ENCODE results near the gene BIRC5. TPM values are rescaled to one million over a fixed set of nuclear protein-coding genes. Genes with fewer than 3 reads are reported as not detected.

Gene BIRC5
- total RNA-seq, 1 donor from 2014 or later = 11.0 TPM

DNA sequence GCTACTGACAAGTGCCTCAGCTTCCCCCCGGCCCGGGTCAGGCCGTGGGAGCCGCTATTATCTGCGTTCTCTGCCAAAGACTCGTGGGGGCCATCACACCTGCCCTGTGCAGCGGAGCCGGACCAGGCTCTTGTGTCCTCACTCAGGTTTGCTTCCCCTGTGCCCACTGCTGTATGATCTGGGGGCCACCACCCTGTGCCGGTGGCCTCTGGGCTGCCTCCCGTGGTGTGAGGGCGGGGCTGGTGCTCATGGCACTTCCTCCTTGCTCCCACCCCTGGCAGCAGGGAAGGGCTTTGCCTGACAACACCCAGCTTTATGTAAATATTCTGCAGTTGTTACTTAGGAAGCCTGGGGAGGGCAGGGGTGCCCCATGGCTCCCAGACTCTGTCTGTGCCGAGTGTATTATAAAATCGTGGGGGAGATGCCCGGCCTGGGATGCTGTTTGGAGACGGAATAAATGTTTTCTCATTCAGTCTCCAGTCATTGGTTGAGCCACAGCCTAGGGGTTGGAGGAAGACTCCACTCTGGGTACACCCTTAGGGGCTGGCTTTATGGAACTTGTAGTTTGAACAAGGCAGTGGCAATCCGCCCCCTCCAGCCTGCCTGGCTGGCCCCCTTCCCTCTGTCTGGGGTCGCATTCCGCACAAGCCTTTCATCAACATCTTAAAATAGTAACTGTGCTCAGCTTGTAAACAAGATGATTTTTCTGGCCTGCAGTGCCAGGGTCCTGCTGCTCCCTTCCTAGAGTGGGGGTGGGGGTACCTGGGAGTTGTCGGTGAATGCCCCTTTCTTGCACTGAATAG, 41.6 kb upstream of the BIRC5 start:
- Histone ChIP-seq H3K4me3 (ENCODE audit: low read length in 3 of 3) (peak overlapping the region; percentile 30 to 45 (median 35)), H3K4me1 (ENCODE audit: control insufficient read depth in 3 of 3, insufficient read depth in 3 of 3, low read length in 3 of 3) (peaks cover 74 to 86% (median 80%) of the 10 kb centered on the region in 3 donors)

DNA sequence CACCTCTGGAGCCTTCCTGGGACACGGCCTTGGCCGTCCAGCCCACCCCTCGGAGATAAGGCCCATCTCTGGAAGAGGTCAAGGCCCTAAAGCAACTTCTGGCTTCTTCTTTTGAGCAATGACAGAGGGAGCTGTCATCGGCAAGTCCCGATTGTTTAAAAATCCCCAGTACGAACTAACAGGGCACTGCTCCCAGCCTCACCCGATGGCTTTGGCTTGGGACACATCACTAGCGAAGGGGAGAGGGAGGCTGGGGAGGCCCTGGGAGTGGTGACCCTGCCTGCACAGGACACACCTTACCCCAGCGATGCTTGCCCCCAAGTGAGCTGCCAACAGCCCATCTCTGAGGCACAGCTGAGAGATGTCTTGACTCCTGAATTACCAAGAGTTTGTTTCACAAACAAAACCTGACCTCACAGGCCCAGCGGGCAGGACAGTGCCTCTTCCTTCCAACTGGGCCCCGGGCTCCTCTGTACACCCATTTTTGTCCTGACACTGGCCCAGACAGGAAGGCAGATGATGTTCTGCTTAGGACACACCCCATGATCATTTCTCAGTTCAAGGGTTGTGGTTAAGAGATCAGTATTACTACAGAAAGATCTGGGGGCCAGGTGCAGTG, 40.8 kb upstream of the BIRC5 start:
- Histone ChIP-seq H3K27me3 (ENCODE audit: control insufficient read depth in 3 of 3, insufficient read depth in 3 of 3, low read length in 3 of 3) (no peaks in the 10 kb centered on the region), H3K4me3 (ENCODE audit: low read length in 3 of 3) (peak overlapping the region; percentile 30 to 45 (median 35)), H3K9ac (ENCODE audit: low read depth in 1 of 3, low read length in 3 of 3) (peak overlapping the region; percentile 47 to 80 (median 68)), H3K9me3 (ENCODE audit: control insufficient read depth in 3 of 3, low read length in 3 of 3) (no peaks in the 10 kb centered on the region), H3K36me3 (ENCODE audit: control insufficient read depth in 3 of 3, insufficient read depth in 3 of 3, low read length in 3 of 3) (peaks cover 11 to 14% (median 14%) of the 10 kb centered on the region in 3 donors), H3K27ac (ENCODE audit: low read depth, low read length) (peak overlapping the region; percentile 99), H3K4me1 (ENCODE audit: control insufficient read depth in 3 of 3, insufficient read depth in 3 of 3, low read length in 3 of 3) (peaks cover 70 to 82% (median 76%) of the 10 kb centered on the region in 3 donors)

More for the DNA sequence above, 41.6 kb upstream of the BIRC5 start:
- H3K36me3 ChIP-seq (ENCODE audit: control insufficient read depth in 3 of 3, insufficient read depth in 3 of 3, low read length in 3 of 3) = peaks cover 11 to 14% (median 14%) of the 10 kb centered on the region in 3 donors
- H3K27me3 ChIP-seq (ENCODE audit: control insufficient read depth in 3 of 3, insufficient read depth in 3 of 3, low read length in 3 of 3) = no peaks in the 10 kb centered on the region
- H3K9me3 ChIP-seq (ENCODE audit: control insufficient read depth in 3 of 3, low read length in 3 of 3) = no peaks in the 10 kb centered on the region
- peak overlapping the region; percentile 47 to 80 (median 68) for H3K9ac ChIP-seq (ENCODE audit: low read depth in 1 of 3, low read length in 3 of 3)
- peak overlapping the region; percentile 99 for H3K27ac ChIP-seq (ENCODE audit: low read depth, low read length)

DNA sequence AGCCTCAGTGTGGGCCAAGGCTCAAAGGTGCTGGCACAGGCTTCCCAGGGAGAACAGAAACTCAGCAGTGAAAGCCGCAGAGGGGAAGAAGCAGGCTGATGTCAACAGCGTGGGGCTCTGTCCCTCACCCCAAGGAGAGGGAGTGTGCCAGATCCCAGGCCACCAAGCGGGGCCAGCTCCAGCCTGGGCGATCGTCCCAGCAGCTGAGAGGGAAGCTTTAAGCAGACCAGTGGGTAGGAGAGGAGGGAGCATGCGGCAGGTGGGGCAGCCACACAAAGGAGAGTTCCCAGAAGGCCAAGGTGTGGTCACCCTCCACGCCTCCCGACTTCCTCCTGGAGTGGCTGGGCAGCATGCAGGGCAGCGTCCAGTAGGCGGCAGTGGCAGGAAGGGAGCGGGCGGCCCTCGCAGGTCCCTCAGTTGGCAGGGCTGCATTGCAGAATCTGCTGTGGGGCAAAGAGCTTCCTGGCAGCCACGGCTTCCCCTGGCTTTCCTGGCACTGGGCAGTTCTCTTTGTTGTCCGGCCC, 39.6 kb upstream of the BIRC5 start:
- H3K4me1 ChIP-seq (ENCODE audit: control insufficient read depth in 3 of 3, insufficient read depth in 3 of 3, low read length in 3 of 3) = peaks cover 72 to 81% (median 73%) of the 10 kb centered on the region in 3 donors
- H3K36me3 ChIP-seq (ENCODE audit: control insufficient read depth in 3 of 3, insufficient read depth in 3 of 3, low read length in 3 of 3) = peaks cover 11 to 14% (median 14%) of the 10 kb centered on the region in 3 donors
- no peaks in the 10 kb centered on the region for H3K27me3 ChIP-seq (ENCODE audit: control insufficient read depth in 3 of 3, insufficient read depth in 3 of 3, low read length in 3 of 3)
- peak overlapping the region; percentile 99 for H3K27ac ChIP-seq (ENCODE audit: low read depth, low read length)
- peak overlapping the region; percentile 60 to 83 (median 80) for H3K9ac ChIP-seq (ENCODE audit: low read depth in 1 of 3, low read length in 3 of 3)
- peak overlapping the region; percentile 67 to 70 (median 68) for H3K4me3 ChIP-seq (ENCODE audit: low read length in 3 of 3)
- no peaks in the 10 kb centered on the region for H3K9me3 ChIP-seq (ENCODE audit: control insufficient read depth in 3 of 3, low read length in 3 of 3)

DNA sequence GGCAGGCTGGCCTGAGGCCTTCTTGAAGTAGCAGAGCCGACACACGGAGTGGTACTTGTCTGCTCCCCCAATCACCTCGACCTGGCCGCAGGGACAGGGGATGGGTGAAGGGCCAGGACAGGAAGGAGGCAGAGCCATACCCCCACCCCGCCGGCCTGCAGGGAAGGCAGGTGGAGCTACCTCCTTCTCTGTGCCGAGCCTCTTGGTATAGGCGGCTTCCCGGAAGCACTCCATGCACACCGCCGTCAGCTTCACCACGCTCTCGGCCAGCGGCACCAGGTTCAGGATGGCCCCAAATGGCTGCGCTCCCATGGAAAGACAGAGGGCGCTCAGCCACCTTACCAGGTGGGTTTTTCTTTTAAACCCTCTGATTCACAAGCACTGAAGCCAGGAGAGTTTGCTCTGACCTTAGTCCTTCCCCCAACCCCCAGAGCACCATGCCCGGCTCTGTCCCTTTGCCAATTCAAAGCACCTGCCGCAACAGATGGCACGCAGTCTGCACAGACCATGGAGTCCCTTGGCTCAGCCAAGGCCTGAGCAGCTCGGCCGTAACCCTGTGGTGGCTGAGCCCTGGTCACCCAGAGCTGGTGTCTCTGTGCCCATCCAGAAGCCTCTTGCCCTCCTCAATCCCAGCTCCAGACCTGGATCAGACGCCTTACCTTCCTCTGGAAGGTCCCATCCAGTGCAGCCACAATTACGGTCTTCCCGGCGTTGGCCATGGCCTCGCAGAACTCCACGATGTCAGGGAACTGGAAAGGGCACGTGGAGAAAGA, 39.0 kb upstream of the BIRC5 start:
- H3K36me3 ChIP-seq (ENCODE audit: control insufficient read depth in 3 of 3, insufficient read depth in 3 of 3, low read length in 3 of 3) = peaks cover 11 to 14% (median 14%) of the 10 kb centered on the region in 3 donors
- no peaks in the 10 kb centered on the region for H3K27me3 ChIP-seq (ENCODE audit: control insufficient read depth in 3 of 3, insufficient read depth in 3 of 3, low read length in 3 of 3)
- H3K27ac ChIP-seq (ENCODE audit: low read depth, low read length) = peak overlapping the region; percentile 99
- peaks cover 66 to 80% (median 73%) of the 10 kb centered on the region in 3 donors for H3K4me1 ChIP-seq (ENCODE audit: control insufficient read depth in 3 of 3, insufficient read depth in 3 of 3, low read length in 3 of 3)
- H3K9me3 ChIP-seq (ENCODE audit: control insufficient read depth in 3 of 3, low read length in 3 of 3) = no peaks in the 10 kb centered on the region
- peak overlapping the region; percentile 60 to 83 (median 80) for H3K9ac ChIP-seq (ENCODE audit: low read depth in 1 of 3, low read length in 3 of 3)
- H3K4me3 ChIP-seq (ENCODE audit: low read length in 3 of 3) = peak overlapping the region; percentile 67 to 70 (median 68)

DNA sequence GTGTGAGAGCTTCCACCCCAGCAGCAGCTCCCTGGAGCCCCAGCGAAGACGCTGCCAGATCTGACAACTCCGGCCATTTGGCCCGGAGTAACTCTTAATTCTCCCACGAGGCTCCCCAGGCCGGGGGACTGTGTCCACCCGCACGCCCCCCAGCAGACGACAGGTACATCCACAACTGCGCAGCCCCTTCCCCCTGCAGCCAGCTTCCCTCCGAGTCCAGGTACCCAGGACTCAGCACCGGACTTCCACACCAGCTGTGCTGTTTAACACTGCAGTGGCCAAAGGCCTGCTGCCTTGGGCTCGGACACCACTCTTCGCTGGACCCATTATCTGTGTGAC, 38.4 kb upstream of the BIRC5 start:
- peak overlapping the region; percentile 99 for H3K27ac ChIP-seq (ENCODE audit: low read depth, low read length)
- H3K9me3 ChIP-seq (ENCODE audit: control insufficient read depth in 3 of 3, low read length in 3 of 3) = no peaks in the 10 kb centered on the region
- peaks cover 10 to 14% (median 13%) of the 10 kb centered on the region in 3 donors for H3K36me3 ChIP-seq (ENCODE audit: control insufficient read depth in 3 of 3, insufficient read depth in 3 of 3, low read length in 3 of 3)
- H3K4me3 ChIP-seq (ENCODE audit: low read length in 3 of 3) = peak overlapping the region; percentile 67 to 70 (median 68)
- H3K9ac ChIP-seq (ENCODE audit: low read depth in 1 of 3, low read length in 3 of 3) = peak overlapping the region; percentile 60 to 83 (median 80)
- no peaks in the 10 kb centered on the region for H3K27me3 ChIP-seq (ENCODE audit: control insufficient read depth in 3 of 3, insufficient read depth in 3 of 3, low read length in 3 of 3)
- peaks cover 62 to 78% (median 74%) of the 10 kb centered on the region in 3 donors for H3K4me1 ChIP-seq (ENCODE audit: control insufficient read depth in 3 of 3, insufficient read depth in 3 of 3, low read length in 3 of 3)

DNA sequence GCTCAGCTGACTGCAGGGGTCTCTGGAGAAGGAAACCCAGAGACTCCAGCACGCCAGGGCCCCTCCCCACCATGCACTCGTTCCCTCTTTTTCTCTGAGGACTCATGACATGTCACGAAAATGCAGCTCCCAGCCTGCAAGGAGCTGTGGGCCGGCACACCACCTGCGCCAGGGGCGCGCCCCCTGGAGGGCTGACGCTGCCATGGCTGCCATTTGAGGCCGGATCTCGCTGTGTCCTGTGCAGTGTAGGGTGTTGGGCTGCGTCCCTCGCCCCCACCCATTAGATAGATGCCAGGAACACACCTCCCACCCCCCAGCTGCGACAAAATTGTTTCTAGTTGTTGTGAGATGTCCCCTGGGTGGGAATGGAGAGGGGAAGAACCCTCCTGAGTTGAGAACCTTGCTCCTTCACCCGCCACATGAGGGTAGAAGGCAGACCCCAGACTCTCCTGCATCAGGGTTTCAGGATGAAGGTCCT, 37.5 kb upstream of the BIRC5 start:
- Histone ChIP-seq H3K27ac (ENCODE audit: low read depth, low read length) (peak overlapping the region; percentile 99), H3K36me3 (ENCODE audit: control insufficient read depth in 3 of 3, insufficient read depth in 3 of 3, low read length in 3 of 3) (peaks cover 1 to 7% (median 6%) of the 10 kb centered on the region in 3 donors), H3K27me3 (ENCODE audit: control insufficient read depth in 3 of 3, insufficient read depth in 3 of 3, low read length in 3 of 3) (no peaks in the 10 kb centered on the region), H3K4me1 (ENCODE audit: control insufficient read depth in 3 of 3, insufficient read depth in 3 of 3, low read length in 3 of 3) (peaks cover 53 to 71% (median 69%) of the 10 kb centered on the region in 3 donors), H3K9ac (ENCODE audit: low read depth in 1 of 3, low read length in 3 of 3) (peak overlapping the region in 1 of 3 donors; percentile 80), H3K4me3 (ENCODE audit: low read length in 3 of 3) (no peak overlapping the region), H3K9me3 (ENCODE audit: control insufficient read depth in 3 of 3, low read length in 3 of 3) (no peaks in the 10 kb centered on the region)

DNA sequence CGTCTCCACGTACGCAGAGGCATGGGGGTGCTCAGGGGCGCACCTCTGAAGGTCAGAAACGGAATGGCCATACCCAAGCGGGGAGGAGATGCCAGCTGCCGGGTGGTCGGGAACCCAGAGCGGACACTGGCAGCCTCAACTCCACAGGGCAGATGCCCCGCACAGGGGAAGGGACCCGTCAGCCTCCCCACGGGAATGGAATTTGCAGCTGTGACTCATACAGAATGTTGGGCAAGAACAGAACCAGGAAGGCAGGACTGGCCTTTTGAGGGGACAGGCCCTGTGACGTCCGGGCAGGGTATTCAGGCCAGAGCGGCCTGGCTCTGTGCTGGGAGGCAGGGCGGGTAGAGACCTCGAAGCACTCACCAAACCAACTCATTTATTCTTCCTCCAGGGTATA, 34.7 kb upstream of the BIRC5 start:
- H3K36me3 ChIP-seq (ENCODE audit: control insufficient read depth in 3 of 3, insufficient read depth in 3 of 3, low read length in 3 of 3) = no peaks in the 10 kb centered on the region
- peaks cover 25 to 43% (median 41%) of the 10 kb centered on the region in 3 donors for H3K4me1 ChIP-seq (ENCODE audit: control insufficient read depth in 3 of 3, insufficient read depth in 3 of 3, low read length in 3 of 3)
- H3K27ac ChIP-seq (ENCODE audit: low read depth, low read length) = peak overlapping the region; percentile 51
- H3K4me3 ChIP-seq (ENCODE audit: low read length in 3 of 3) = peak overlapping the region in 1 of 3 donors; percentile 13
- peak overlapping the region in 1 of 3 donors; percentile 7 for H3K9ac ChIP-seq (ENCODE audit: low read depth in 1 of 3, low read length in 3 of 3)
- no peaks in the 10 kb centered on the region for H3K27me3 ChIP-seq (ENCODE audit: control insufficient read depth in 3 of 3, insufficient read depth in 3 of 3, low read length in 3 of 3)
- H3K9me3 ChIP-seq (ENCODE audit: control insufficient read depth in 3 of 3, low read length in 3 of 3) = no peaks in the 10 kb centered on the region

DNA sequence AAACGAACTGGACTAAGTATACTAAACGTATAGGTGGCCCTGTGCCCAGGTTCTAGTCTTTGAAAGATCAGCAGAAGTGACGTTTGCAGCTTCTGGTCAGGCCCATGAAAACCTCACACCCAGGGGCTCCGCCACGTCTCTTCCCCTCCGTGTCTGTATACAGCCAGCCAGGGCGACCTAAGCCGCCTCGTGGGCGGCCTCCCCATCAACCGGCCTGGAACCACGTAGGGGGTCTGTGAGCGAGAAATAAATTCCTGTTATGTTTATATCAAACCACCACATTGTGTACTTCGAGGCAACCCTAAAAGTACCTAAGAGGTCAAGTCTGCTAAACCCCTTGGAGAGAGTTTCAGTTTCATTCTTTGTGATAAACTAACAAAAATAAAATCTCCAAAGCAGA, 34.0 kb upstream of the BIRC5 start:
- H3K4me1 ChIP-seq (ENCODE audit: control insufficient read depth in 3 of 3, insufficient read depth in 3 of 3, low read length in 3 of 3) = peaks cover 18 to 36% (median 34%) of the 10 kb centered on the region in 3 donors
- peak overlapping the region; percentile 51 for H3K27ac ChIP-seq (ENCODE audit: low read depth, low read length)

DNA sequence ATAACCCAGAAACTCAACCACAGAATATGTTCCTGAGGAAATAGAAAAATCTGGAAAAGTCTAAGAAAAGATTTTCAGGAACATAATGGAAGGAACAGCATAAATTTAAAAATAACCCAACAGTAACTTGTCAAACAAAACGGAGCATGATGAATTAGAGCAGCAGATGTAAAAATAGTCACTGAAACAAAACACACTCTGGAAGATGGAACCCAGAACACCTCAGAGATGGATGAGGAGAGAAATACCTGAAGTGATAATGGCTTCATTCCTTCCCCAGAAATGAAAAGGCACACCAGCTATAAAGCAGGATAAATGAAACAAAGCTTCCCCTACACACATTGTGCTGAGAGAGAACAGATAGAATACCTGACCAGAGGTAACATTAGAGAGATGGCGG, 33.5 kb upstream of the BIRC5 start:
- Histone ChIP-seq H3K36me3 (ENCODE audit: control insufficient read depth in 3 of 3, insufficient read depth in 3 of 3, low read length in 3 of 3) (no peaks in the 10 kb centered on the region), H3K27me3 (ENCODE audit: control insufficient read depth in 3 of 3, insufficient read depth in 3 of 3, low read length in 3 of 3) (no peaks in the 10 kb centered on the region), H3K9ac (ENCODE audit: low read depth in 1 of 3, low read length in 3 of 3) (no peak overlapping the region), H3K9me3 (ENCODE audit: control insufficient read depth in 3 of 3, low read length in 3 of 3) (no peaks in the 10 kb centered on the region), H3K4me1 (ENCODE audit: control insufficient read depth in 3 of 3, insufficient read depth in 3 of 3, low read length in 3 of 3) (peaks cover 14 to 32% (median 30%) of the 10 kb centered on the region in 3 donors), H3K27ac (ENCODE audit: low read depth, low read length) (peak overlapping the region; percentile 51), H3K4me3 (ENCODE audit: low read length in 3 of 3) (no peak overlapping the region)

More for the DNA sequence above, 34.0 kb upstream of the BIRC5 start:
- no peak overlapping the region for H3K4me3 ChIP-seq (ENCODE audit: low read length in 3 of 3)
- no peaks in the 10 kb centered on the region for H3K27me3 ChIP-seq (ENCODE audit: control insufficient read depth in 3 of 3, insufficient read depth in 3 of 3, low read length in 3 of 3)
- H3K9ac ChIP-seq (ENCODE audit: low read depth in 1 of 3, low read length in 3 of 3) = no peak overlapping the region
- no peaks in the 10 kb centered on the region for H3K36me3 ChIP-seq (ENCODE audit: control insufficient read depth in 3 of 3, insufficient read depth in 3 of 3, low read length in 3 of 3)
- H3K9me3 ChIP-seq (ENCODE audit: control insufficient read depth in 3 of 3, low read length in 3 of 3) = no peaks in the 10 kb centered on the region
